DMS114 treated with DMSO at 0.1 percent for 48 hours (cell line): Measurements from ENCODE around the gene CDON.
"Not testable (repeated sequence)": the region's sequence is repeated elsewhere in the genome, so short reads cannot be mapped to it uniquely, and the experiment has no call there.

Source experiments
- DNase-seq: peaks from one replicate; lab custom pipeline; 2025; ENCODE audit not compliant: unreplicated experiment; lab: John Stamatoyannopoulos, UW

Gene CDON

DNA sequence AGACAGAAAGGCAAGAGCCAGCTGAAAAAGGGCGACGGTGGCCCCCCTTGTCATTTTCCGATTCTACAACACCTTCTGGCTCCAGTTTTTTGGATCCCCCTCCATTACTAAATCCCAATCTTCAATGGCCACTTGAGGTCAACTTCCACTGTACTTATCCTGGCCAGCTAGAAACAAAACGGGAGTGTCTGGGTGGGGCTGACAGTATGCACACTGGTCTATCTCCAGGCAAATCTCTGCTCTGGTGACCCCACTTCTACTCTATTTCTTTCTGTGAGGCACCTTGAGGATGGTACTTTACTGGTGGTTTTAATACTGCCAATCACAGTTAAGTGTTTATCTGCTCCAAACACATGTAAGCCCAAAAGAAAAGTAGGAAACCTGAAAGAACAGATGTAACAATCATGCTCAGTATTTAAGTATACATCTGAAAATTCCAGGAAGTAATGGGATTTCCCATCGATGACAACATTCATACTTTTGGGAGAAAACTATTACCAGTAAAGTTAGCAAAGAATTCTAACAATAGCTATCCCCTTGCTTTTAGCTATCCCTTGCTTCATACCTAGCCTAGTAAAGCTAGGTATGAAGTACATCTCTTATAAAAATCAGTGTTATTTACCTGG, 16.0 kb downstream of the CDON start:
- no peak for DNase-seq

DNA sequence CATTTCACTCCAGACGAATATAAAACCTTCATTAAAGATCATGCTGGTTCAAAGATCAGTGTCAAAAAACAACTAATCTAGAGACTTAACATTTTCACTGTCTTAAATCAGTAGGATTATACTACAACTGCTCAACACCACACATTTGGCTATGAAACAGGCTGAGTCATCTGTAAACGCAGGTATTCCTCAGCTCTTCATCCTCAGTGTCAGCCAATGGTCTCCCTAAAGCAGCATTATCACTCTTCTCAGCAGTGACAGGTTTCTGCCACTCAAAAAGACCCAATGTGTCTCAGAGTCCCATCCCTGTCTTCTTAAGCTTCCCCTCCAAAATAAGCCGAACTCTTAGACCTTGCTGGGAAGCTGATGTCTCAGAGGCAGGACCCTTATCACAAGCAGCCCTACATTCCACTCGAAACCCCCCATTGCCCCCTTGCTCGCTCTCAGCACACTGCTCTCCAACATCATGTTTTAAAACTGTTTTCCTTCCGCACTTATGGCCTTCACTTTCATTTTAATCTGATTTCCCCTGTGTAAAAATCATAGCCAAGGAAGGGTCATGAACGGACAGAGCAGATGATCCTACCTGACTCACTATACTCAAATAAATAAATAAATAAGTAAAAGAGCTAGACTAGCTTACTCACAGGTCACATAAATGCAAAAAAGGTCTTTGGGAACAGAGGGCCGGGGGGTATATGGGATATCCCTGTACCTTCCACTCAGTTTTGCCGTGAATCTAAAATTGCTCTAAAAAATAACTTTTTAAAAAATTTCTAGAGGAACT, 23.0 kb downstream of the CDON start:
- DNase-seq, result no peak

DNA sequence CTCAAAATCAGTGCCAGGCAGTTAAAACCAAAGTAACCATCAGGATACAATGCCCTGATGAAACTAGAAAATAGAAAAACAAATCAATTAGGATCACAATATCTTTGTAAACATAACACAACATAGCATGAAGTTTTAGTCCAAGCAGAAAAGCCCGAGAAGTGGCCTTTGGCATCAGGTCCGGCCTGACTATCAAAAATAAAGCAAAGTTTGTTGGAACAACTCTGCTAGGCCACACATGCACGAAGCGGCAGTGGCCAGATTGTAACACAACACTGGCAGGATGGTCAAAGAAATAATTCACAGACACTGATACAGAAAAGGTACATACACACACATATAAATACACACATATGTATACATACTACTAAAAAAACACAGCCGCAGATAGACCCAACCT, 26.9 kb downstream of the CDON start:
- no peak for DNase-seq

DNA sequence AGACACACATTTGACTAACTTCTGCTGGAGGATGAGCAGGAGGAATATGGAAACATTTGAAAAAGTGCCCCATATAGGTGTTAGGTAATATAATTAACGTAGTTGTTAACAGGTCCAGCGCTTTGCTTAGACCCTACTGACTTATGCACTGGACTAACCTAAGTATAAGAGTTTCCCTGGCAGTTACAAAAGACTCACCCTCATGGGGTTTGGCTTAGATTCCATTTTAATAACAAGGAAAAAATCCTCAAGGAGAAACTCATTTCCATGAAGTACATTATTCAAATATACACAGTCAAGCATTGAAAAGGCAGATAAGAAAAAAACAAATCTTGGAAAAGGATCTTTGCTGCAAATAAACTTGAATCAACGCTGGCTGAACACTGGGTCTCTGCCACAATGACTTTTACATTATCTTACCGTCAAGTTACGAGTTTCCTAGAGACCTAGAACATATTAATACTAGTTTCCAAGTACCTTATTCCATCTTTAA, 27.7 kb downstream of the CDON start:
- DNase-seq, result no peak

DNA sequence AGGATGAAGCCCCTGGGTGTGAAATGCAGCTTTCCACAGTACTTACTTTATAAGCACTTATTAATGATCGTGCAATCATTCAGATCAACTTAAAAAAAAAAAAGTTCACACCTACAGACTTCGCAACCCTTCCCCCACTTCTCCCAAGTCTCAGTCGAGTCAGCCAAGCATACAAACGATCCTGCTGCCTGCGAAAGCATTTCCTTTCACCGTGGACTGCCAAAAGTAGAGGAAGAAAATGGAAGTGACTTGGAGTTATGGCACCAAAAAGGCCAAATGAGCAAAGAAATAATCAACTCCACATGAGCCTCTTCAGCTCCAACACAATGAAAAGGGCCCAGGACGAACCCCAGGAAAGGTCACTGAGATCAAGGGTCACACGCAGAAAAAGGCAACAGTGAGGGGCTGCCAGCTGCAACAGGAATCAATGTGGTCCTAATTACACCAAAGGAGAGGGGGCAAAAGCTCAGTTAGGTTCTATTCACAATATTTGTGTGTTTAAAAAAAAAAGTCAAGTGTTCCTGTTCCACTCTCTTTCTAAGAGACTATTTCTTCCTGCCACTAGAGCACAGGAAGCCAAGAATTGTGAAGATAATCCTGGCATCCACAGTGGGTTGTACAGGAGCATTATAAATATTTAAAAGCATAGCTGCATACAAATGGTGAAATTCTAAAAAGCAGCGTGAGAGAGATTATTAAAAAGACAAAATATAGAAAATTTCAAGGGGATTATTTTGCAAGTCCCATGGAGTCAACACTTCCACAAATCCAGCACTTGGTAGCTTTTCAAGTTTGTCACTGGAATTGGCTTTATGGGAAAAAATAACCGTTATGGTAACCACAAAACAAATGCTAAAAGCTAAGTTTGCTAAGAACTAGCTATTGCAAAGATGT, 28.4 kb downstream of the CDON start:
- no peak for DNase-seq

DNA sequence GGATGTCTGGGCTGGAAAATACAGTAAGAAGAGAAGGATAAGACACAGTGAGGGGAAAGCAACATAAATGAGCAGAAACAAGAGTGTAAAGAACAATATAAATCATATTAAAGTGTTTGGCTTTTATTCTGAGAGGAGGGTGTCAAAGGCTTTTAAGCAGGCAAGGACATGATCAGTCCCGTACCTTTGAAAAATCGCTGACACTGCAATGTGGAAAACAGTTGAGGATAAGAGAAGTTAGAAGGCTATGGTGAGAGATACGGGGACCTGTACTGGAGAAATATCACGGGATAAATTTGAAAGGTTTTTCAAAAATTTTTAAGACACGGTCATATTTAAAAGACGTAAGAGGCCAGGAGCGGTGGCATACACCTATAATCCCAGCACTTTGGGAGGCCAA, 30.3 kb downstream of the CDON start:
- DNase-seq, result no peak

DNA sequence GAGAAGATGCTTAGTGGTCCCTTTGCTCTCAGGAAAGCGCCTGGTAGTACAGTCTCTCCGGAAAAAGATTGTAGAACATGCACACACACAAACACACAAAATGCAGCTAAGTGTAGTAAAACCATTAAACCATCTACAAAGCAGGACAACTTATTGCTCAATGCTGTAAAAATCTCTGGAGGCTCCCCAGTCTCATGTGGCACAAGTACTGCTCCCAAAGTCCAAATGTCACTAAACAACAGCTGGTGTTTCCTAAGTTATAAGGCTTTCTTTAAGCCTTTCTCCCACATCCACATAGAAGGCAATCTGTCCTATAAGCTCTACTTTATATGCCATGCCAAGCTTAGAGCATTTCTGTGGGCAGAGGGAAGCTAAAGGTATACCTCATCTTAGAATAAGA, 32.9 kb downstream of the CDON start:
- DNase-seq, result no peak

DNA sequence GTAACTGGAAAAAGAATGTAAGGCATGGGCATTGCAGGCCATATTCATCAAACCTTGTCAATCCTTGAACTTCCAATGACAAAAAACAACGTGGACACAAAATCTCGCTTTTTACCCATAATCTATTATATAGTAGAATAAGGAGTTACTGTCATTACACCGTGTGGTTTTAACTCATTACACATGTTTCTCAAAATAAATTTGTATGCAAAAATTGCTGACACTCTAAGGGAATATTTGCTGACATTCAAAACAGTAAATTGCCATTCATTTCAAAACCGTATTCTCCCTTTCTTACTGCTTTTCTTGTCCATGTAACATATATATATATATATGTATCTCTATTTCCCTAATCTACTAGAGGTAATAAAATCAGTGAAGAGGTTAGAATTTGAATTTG, 33.4 kb downstream of the CDON start:
- no peak for DNase-seq

DNA sequence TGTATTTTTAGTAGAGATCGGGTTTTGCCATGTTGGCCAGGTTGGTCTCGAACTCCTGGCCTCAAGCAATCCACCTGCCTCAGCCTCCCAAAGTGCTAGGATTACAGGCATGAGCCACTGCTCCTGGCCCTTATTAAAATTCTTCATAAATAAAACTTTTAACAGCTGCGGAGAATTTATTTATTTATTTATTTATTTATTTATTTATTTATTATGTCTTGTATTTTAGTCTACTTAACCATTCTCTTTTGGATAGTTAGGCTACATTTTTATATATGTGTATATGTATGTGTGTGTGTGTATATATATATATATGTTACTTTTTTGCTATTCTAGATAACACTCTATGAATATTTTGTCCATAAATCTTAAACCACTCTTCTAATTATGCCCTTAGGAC, 34.1 kb downstream of the CDON start:
- not testable (repeated sequence) for DNase-seq

DNA sequence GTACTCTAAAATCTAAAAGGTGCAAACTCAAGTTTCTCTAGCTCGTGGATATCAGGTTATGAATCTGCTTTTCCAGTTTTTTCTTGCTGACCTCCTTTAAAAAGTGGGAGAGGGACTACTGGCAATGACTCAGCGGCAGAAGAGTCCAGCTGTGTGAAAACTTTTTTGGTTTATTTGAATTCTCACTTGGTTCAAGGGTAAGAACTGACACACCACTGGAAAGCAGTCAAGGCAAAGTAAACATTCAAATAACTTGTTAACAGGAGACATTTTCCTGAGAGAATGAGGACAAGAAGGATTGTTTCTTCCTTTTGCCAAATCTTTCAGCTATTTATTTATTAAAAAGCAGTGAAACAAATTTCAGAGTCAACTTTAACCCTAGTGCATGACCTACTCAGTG, 36.1 kb downstream of the CDON start:
- no peak for DNase-seq

DNA sequence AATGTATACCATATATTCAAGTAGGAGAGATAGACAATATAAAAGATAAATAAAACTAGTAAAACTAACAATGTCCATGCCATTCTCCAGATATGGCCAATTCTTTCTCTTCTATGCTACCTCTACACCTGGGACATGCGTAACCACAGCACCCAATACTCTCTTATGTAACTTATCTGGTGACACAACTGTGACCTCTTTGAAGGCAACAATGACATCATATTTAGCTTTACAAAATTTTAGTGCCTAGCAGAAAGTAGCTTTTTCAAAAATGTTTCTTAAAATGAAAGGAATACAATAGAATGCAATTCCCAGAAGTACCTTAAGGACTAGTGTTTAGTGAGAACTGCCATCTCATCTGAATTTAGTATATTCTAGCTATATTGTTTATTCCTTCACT, 36.8 kb downstream of the CDON start:
- no peak for DNase-seq

DNA sequence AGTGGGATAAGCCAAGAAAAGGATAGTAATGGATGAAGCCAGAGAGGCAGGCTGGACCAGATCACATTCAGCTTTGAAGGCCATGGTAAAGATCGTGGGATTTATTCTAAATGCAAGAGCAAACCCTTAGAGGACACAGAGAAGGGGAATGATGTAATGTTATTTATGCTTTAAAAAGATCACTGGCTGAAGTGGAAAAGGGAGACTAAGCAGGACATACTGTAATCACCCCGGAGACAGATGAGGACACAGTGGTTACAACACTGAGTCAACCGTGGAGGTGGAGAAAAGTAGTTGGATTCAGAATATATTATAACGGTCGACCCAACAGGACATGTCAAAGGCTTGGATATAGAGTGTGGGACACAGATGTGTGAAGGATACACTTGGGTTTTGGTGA, 38.5 kb downstream of the CDON start:
- DNase-seq, result no peak

DNA sequence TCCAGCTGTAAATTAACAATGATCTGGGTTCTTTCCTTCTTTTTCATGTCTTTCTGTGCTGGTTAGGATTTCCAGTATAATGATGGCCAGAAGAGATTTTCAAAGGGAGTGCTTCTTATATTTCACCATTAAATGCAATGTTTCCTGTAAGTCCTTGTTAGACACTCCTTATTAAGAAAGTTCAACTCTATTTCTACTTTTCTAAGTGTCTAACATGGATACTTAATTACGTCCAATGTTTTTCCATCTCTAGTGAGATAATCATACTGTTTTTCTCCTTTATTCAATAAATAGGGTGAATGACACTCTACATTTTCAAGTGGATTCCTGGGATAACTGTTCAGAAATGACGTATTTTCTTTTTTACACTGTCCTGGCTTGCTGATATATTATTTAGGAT, 49.8 kb downstream of the CDON start:
- DNase-seq, result no peak

DNA sequence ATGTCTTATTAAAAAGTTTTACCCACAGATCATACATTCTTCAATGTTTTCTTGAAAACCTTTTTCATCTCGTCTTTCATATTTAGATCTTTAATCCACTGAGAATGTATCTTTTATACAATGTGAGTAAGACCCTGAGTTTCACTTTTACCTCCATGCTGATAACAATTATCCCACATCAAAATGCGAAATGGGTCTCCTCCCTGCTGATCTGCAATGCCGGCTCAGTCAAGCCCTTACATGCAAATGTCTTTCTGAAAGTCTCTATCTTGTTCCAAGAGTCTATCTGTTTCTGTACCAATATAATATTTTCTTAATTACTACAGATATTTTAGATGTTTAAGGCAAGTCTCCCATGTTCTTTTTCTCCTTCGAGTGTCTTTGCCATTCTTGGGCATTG, 50.9 kb downstream of the CDON start:
- no peak for DNase-seq

DNA sequence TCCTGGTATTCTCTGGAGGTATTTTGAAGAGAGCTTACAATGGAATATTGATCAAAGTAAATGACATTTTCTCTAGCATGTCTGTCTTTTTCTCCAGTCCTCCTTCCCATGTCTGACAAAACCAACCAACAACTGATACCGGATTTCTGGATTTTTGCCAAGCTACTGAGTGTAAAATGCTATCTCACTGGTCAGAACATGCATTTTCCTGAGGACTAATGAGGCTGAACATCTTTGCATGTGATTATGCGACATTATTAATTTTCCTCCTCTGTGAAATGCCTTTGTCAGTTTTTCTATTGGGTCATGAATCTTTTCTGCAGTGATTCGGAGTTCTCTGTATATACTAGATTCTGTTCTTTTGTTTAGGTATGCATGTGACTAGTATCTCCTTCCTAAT, 51.4 kb downstream of the CDON start:
- no peak for DNase-seq

DNA sequence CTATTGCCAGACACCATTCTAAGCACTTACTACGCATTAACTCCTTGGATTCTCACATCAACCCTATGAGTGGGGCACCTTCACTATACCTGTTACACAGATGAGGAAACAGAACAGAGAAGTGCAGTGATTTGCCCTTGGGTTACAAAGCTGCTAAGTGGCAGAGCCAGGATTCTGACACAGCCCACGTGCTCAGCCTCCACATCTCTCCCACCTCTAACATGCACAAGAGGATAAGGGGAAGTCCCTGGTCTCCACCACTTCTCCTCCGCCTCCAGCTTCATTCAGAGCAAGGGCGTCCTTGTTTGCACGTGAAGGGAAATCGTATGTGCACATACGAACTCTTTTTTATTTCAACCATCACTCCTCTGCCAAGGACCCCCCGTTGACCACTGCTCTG, 53.7 kb downstream of the CDON start:
- DNase-seq, result no peak

DNA sequence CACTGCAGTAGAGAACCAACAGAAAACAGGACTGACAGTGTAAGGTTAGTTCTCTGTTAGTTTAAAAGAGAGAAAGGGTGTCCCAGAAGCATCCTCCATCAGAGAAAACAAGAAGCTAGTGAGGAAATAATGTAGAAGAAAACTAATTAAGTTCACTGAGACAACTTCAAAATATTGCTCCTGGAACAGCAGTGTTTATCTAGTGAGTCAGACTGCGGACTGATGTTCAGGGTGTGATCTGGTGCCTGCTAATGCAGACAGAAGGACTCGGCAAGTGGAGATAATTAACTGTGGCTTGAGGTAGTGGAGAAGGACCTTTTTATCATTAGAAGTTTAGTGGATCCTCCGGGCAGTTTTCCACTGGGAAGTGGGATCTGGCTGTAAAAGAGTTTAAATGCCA, 55.4 kb downstream of the CDON start:
- no peak for DNase-seq

DNA sequence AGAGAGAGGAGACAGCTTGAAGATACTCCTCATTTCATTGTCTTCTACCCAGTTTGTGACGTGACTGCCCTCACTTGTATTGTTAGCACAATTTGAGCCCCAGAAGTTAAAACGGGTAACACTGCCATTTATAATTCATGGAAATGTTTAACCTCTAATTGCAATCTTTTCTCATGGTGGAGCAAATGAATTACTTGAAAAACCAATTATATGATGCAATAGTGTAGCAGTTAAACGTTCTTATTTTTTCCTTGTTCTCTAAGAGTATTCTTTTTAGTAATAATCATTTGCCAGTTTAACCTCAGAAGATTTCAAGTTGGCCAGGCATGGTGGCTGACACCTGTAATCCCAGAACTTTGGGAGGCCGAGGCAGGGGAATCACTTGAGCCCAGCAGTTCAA, 56.6 kb downstream of the CDON start:
- no peak for DNase-seq

DNA sequence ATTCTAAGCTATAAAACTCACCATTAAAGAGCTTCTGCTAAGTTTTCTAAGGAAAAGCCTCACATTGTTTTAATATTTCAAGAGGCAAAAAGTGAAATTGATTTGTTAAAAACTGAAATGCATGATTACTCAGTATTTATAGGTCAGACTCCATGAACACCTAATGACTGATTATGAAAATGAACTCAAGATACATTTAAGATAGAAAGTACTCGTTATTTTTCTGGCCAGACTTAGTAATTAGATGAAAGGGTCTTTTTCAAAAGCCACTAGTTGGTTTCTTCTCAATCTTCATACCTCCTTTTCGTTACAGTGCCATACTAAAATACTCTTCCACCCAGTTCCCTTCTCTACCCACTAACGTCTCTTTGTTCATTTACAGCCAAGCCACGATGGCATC, 60.5 kb downstream of the CDON start:
- DNase-seq, result no peak

DNA sequence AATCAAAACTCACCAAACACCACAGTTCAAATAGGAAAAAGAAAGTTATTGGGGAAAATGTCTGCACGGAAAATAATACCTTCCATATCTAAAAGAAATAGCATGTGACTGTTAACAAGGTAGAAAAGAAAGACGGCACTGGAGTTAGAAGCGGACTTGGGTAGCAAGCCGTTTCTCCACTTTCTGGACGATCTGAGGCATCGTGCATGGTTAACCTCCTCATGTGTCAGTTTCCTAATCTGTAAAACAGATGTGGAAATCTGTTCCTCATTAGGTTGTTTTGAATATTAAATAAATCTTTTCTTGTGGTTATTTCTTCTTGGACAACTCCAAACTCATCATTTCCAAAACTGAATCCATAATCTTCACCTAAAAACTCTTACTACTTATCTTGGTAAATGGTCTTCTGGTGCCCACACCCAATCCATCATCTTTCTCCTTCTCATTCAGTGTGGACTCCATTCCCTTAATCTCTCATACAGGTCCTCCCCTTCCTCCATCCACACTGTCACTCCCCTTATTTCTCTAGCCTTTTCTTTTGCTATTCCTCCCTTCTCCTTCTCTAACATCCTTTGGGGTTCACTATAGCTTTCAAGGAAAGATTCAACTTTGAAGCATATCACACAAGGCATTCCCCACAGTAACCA, 63.3 kb downstream of the CDON start:
- DNase-seq, result no peak

DNA sequence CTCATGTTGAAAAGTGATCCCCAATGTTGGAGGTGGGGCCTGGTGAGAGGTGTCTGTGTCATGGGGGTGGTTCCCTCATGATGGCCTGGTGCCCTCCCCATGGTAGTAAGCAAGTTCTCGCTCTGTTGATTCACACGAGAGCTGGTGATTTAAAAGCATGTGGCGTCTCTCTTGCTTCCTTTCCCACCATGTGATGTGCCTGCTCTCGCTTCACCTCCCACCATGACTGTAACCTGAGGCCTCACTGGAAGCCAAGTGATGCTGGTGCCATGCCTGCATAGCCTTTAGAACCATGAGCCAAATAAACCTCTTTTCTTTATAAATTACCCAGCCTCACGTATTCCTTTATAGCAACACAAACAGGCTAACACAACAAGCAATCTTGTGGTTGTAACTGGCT, 64.4 kb downstream of the CDON start:
- DNase-seq, result no peak
